Type B pancreatic cell (in vitro differentiated cells): ENCODE measurements around the gene KIF6. TPM values are rescaled to one million over a fixed set of nuclear protein-coding genes. Genes with fewer than 3 reads are reported as not detected.
A peak's percentile ranks its signal among the peaks of the same experiment; 100 is the strongest.

ENCODE experiments used
- DNase-seq: peaks from one replicate; pipeline ENCODE4 v3.0.0; 2021; ENCODE audit warnings: mixed read lengths; ENCODE audit not compliant: unreplicated experiment; ENCODE audit errors: extremely low spot score
- H3K27ac Mint-ChIP-seq: 2 replicates; pipeline ENCODE4 v1.8.0; 2021; ENCODE audit warnings: mild to moderate bottlenecking, mixed read lengths
- H3K27me3 Mint-ChIP-seq: 2 replicates; pipeline ENCODE4 v1.8.0; 2021; ENCODE audit warnings: mixed read lengths
- H3K36me3 Mint-ChIP-seq: 2 replicates; pipeline ENCODE4 v1.8.0; 2021; ENCODE audit warnings: mixed read lengths
- H3K4me1 Mint-ChIP-seq: one replicate; pipeline ENCODE4 v1.8.0; 2021; ENCODE audit warnings: mixed read lengths; ENCODE audit not compliant: unreplicated experiment
- H3K4me3 Mint-ChIP-seq: 2 replicates; pipeline ENCODE4 v1.8.0; 2021; ENCODE audit warnings: mild to moderate bottlenecking, mixed read lengths
- H3K9me3 Mint-ChIP-seq: 2 replicates; pipeline ENCODE4 v1.8.0; 2021; ENCODE audit warnings: mixed read lengths
- CTCF ChIP-seq: fragments of 200-600 bp; sonication (generic); conservative IDR thresholded peaks from 2 replicates; pipeline ENCODE4 v1.5.0; 2021; ENCODE audit warnings: antibody characterized with exemption, mild to moderate bottlenecking
- total RNA-seq: library from RNA; stranded (reverse); gene quantifications from 2 replicates; pipeline ENCODE4 v1.2.1, GENCODE V29; 2021; ENCODE audit warnings: low replicate concordance

The KIF6 gene
- total RNA-seq, 1 donor from 2014 or later, result 3.3 TPM

- no peak for TF ChIP-seq CTCF
- peaks cover 9% of the 10 kb centered on the region for H3K27me3 Mint-ChIP-seq
- no peak overlapping the region for H3K27ac Mint-ChIP-seq
- H3K4me1 Mint-ChIP-seq, result peaks cover 26% of the 10 kb centered on the region
- H3K4me3 Mint-ChIP-seq, result no peak overlapping the region
- no peaks in the 10 kb centered on the region for H3K36me3 Mint-ChIP-seq
- no peaks in the 10 kb centered on the region for H3K9me3 Mint-ChIP-seq
- no peak for DNase-seq
These were observed 362.7 kb downstream of the KIF6 start for GRCh38 chr6:39362487-39362865.

- Mint-ChIP-seq H3K27ac (no peak overlapping the region), H3K36me3 (no peaks in the 10 kb centered on the region), H3K9me3 (no peaks in the 10 kb centered on the region), H3K4me3 (no peak overlapping the region), H3K4me1 (peaks cover 19% of the 10 kb centered on the region), H3K27me3 (peaks cover 9% of the 10 kb centered on the region)
- no peak for DNase-seq
- peak; percentile 87 for TF ChIP-seq CTCF
These were observed 363.3 kb downstream of the KIF6 start for GRCh38 chr6:39361657-39362486.

- no peak overlapping the region for H3K4me3 Mint-ChIP-seq
- no peaks in the 10 kb centered on the region for H3K36me3 Mint-ChIP-seq
- peaks cover 13% of the 10 kb centered on the region for H3K4me1 Mint-ChIP-seq
- H3K27ac Mint-ChIP-seq, result no peak overlapping the region
- no peaks in the 10 kb centered on the region for H3K9me3 Mint-ChIP-seq
- peaks cover 8% of the 10 kb centered on the region for H3K27me3 Mint-ChIP-seq
- TF ChIP-seq CTCF, result no peak
- DNase-seq, result no peak
These were observed 364.8 kb downstream of the KIF6 start for GRCh38 chr6:39360378-39360777.

GRCh38 chr6:39357998-39358686 is 367.1 kb downstream of the KIF6 start:
- Mint-ChIP-seq H3K36me3 (no peaks in the 10 kb centered on the region), H3K9me3 (no peaks in the 10 kb centered on the region), H3K4me3 (no peak overlapping the region), H3K27me3 (peaks cover 3% of the 10 kb centered on the region), H3K4me1 (peaks cover 13% of the 10 kb centered on the region), H3K27ac (no peak overlapping the region)
- no peak for TF ChIP-seq CTCF
- no peak for DNase-seq

DNA sequence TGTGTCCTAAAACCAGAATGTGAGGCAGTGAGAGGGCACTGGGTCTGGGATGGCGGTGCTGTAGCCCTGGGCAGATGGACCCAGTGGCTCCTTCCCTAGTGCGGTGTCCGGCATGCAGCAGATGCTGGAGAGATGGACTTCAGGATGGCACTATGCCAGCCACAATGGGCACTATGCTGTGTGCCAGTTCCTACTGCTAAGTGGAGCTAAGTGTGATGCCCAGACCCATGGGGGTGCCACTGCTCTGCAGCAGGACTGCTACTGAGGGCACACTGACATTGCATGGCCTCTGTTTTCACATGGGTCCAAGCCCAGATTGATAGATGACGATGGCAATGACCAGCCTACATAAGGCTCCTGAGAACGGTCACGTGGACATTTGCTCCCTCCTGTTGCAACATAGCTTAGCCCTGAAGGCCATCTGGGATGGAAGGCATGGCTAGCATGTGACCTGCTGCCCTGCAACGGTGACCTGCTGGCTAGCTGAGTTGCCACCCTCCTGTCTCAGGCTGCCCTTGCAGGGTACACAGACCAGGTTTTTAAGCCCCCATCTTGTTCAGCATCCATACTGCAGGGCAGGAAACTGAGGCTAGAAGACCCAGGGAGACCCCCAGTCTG is 371.4 kb downstream of the KIF6 start:
- Mint-ChIP-seq H3K27ac (no peak overlapping the region), H3K36me3 (no peaks in the 10 kb centered on the region), H3K9me3 (no peaks in the 10 kb centered on the region), H3K4me3 (no peak overlapping the region), H3K4me1 (peaks cover 4% of the 10 kb centered on the region), H3K27me3 (no peaks in the 10 kb centered on the region)
- no peak for DNase-seq
- TF ChIP-seq CTCF, result no peak
